Transverse colon (tissue), 3 donors: ENCODE measurements around the gene PRR33.

Source experiments
- EP300 ChIP-seq: sonication (generic); formaldehyde crosslinking; IDR thresholded peaks from one replicate; pipeline ENCODE4 v1.6.1; 2017; ENCODE audit warnings: antibody characterized with exemption, low read depth
- POLR2A ChIP-seq: fragments of 450-650 bp; IDR thresholded peaks from one replicate; pipeline ENCODE4 v1.6.1; 2016; ENCODE audit warnings: antibody characterized with exemption, mild to moderate bottlenecking, moderate library complexity
- TF ChIP-seq, protein P1 (sequence below), 5 experiments: fragments of 200-600 bp in 3 of 5; fragments of 450-650 bp in 2 of 5; sonication (generic) in 3 of 5; IDR thresholded peaks; 1 replicate in 2 of 5; 2 replicates in 3 of 5; pipeline ENCODE4 v1.5.1; 2016 to 2017; ENCODE audit warnings: antibody characterized with exemption in 5 of 5, inconsistent platforms in 3 of 5, mild to moderate bottlenecking in 2 of 5, moderate library complexity in 1 of 5

DNA sequence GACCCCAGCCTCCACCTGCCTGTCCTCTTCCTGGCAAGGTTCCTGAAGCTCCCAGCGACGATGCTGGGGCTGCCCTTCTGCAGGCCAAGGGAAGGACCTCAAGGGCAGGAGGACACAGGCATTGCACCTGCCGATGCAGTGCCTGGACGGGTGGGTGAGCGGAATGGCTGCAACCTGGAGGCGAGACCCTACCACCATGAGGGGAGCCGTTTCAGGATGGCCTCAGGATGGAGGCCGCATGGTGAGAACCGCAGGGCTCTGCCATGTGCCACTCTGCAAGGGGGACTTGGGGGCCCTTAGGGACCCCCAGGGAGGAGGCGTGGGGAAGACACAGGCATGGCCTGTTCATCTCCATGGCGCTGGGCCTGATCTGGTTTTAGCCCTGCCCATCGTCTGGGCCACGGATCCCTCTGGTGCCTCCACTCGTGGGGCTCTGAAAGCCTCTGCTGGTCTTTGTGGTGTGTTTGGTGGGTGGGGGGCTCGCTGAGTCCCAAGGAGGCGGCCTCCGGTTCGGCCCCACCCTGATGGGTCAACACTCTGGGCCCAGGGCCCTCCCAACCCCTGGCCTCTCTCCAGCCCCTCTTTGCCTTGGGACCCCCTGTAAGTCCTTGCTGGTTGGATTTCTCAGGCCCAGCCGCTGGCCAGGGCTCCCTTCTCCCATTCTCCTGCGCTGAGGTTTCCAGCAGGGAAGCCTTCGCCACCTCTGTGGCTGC is 40.1 kb downstream of the PRR33 start:
- TF ChIP-seq, protein P1, sequence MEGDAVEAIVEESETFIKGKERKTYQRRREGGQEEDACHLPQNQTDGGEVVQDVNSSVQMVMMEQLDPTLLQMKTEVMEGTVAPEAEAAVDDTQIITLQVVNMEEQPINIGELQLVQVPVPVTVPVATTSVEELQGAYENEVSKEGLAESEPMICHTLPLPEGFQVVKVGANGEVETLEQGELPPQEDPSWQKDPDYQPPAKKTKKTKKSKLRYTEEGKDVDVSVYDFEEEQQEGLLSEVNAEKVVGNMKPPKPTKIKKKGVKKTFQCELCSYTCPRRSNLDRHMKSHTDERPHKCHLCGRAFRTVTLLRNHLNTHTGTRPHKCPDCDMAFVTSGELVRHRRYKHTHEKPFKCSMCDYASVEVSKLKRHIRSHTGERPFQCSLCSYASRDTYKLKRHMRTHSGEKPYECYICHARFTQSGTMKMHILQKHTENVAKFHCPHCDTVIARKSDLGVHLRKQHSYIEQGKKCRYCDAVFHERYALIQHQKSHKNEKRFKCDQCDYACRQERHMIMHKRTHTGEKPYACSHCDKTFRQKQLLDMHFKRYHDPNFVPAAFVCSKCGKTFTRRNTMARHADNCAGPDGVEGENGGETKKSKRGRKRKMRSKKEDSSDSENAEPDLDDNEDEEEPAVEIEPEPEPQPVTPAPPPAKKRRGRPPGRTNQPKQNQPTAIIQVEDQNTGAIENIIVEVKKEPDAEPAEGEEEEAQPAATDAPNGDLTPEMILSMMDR (IDR thresholded peaks at IDR 0.05) = no peak
- TF ChIP-seq EP300 = no peak
- TF ChIP-seq POLR2A = no peak
